ENCODE data around the gene EFHD1.

- TF ChIP-seq CTCF (IDR thresholded peaks at IDR 0.05): no peak
- TF ChIP-seq ZFX (IDR thresholded peaks at IDR 0.05; ENCODE audit: borderline replicate concordance): no peak
These were observed 88.5 kb downstream of the EFHD1 start for GRCh38 chr2:232721882-232722281.
